22Rv1 (cell line): ENCODE data around the gene EIF2S1.

Source experiments
- ZFX ChIP-seq: fragments of 450-650 bp; IDR thresholded peaks from 2 replicates; pipeline ENCODE4 v1.6.1; 2017; ENCODE audit warnings: antibody characterized with exemption, borderline replicate concordance
- TF ChIP-seq, protein P1 (sequence below): fragments of 450-650 bp; IDR thresholded peaks from 2 replicates; pipeline ENCODE4 v1.5.1; 2017; ENCODE audit warnings: mild to moderate bottlenecking

DNA sequence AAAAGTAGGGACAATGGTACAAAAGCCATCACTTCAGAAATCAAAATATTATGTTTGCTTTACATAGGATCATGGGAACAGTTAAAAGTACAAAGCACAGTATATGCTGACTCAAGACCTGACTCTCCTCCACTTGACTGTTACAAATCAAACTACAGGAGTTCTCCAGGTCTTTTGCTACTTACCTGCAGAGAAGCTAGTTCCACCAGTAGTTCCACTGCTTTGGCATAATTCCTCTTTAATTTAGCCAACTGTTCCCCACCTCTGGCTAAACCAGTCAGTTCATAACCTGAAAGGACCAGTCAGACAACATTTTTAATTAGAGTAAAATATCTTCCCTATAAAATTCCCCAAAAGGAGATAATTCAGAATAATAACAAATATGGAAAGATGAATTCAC is 14.5 kb upstream of the EIF2S1 start:
- TF ChIP-seq, protein P1, sequence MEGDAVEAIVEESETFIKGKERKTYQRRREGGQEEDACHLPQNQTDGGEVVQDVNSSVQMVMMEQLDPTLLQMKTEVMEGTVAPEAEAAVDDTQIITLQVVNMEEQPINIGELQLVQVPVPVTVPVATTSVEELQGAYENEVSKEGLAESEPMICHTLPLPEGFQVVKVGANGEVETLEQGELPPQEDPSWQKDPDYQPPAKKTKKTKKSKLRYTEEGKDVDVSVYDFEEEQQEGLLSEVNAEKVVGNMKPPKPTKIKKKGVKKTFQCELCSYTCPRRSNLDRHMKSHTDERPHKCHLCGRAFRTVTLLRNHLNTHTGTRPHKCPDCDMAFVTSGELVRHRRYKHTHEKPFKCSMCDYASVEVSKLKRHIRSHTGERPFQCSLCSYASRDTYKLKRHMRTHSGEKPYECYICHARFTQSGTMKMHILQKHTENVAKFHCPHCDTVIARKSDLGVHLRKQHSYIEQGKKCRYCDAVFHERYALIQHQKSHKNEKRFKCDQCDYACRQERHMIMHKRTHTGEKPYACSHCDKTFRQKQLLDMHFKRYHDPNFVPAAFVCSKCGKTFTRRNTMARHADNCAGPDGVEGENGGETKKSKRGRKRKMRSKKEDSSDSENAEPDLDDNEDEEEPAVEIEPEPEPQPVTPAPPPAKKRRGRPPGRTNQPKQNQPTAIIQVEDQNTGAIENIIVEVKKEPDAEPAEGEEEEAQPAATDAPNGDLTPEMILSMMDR, result no peak
- no peak for TF ChIP-seq ZFX
